HepG2 (cell line): Measurements from ENCODE around the gene RCBTB2. TPM values are rescaled to one million over a fixed set of nuclear protein-coding genes. Genes with fewer than 3 reads are reported as not detected.

Experiments used
- ATAC-seq: fragments of 200-7000 bp; cut with Tn5 transposase; 3 replicates; pipeline ENCODE4 v1.9.1; 2020; ENCODE audit warnings: mild to moderate bottlenecking, moderate library complexity
- BruUV-seq: library from RNA; stranded (reverse); fragments of 400-500 nt; replicated peaks from 2 replicates; lab custom pipeline; 2021; lab: Mats Ljungman, UMichigan
- CTCF ChIA-PET: fragments of 300-600 bp; formaldehyde crosslinking; extraction: SDS; loops from one replicate; lab custom pipeline; 2021; ENCODE audit warnings: low total read pairs, inconsistent platforms, low intra/inter-chr PET ratio; lab: Yijun Ruan, JAX
- POLR2A ChIA-PET: fragments of 350-600 bp; sonication (Branson Sonifier 250); formaldehyde crosslinking; loops from one replicate; lab custom pipeline; 2020; ENCODE audit warnings: antibody characterized with exemption, inconsistent platforms; lab: Yijun Ruan, JAX
- DNase-seq: peaks from one replicate; pipeline ENCODE4 v3.0.0-alpha.2; 2015; ENCODE audit warnings: low spot score
- FAIRE-seq: peaks from 3 replicates; lab custom pipeline; 2011; peaks lifted over from hg19 to GRCh38; lab: Jason Lieb, UNC
- H2AFZ ChIP-seq: one replicate; pipeline ENCODE4 v1.6.1; 2011; ENCODE audit warnings: low read length, inconsistent platforms
- H3K27ac ChIP-seq: fragments of 300-600 bp; 3 replicates; pipeline ENCODE4 v1.8.0; 2011; ENCODE audit warnings: mixed run types, mild to moderate bottlenecking, mixed read lengths, low read length, inconsistent platforms; ENCODE audit not compliant: insufficient read depth; ENCODE audit errors: extremely low read length
- H3K27me3 ChIP-seq, 2 experiments: fragments of 200-600 bp in 1 of 2; 2 replicates in 1 of 2; 3 replicates in 1 of 2; pipeline versions ENCODE4 v1.6.0 to v1.8.0; 2011; ENCODE audit warnings: low read length in 2 of 2, mild to moderate bottlenecking in 2 of 2, moderate library complexity in 2 of 2, inconsistent platforms in 1 of 2; ENCODE audit not compliant: insufficient read depth in 2 of 2, control insufficient read depth in 1 of 2
- H3K36me3 ChIP-seq, 2 experiments: fragments of 200-600 bp in 1 of 2; replicated peaks in 1 of 2; 2 replicates in 1 of 2; 3 replicates in 1 of 2; pipeline versions ENCODE4 v1.5.1 to v1.8.0; 2011; ENCODE audit warnings: low read length in 2 of 2, inconsistent platforms in 1 of 2; ENCODE audit not compliant: insufficient read depth in 2 of 2, control insufficient read depth in 1 of 2
- H3K4me1 ChIP-seq: 2 replicates; pipeline ENCODE4 v1.5.1; 2012; ENCODE audit warnings: low read length, inconsistent platforms; ENCODE audit not compliant: insufficient read depth
- H3K4me2 ChIP-seq: 2 replicates; pipeline ENCODE4 v1.6.0; 2011; ENCODE audit warnings: low read depth, low read length, inconsistent platforms
- H3K4me3 ChIP-seq, 3 experiments: fragments of 200-600 bp in 1 of 3; sonication (generic), shearing (Covaris generic) in 1 of 3; replicated peaks in 1 of 3; 2 replicates each; pipeline ENCODE4 v1.5.1; 2011 to 2016; ENCODE audit warnings: low read length in 3 of 3, inconsistent platforms in 2 of 3, low read depth in 2 of 3, mild to moderate bottlenecking in 2 of 3, control low read depth in 1 of 3, mixed read lengths in 1 of 3; ENCODE audit not compliant: insufficient read depth in 1 of 3
- H3K79me2 ChIP-seq: one replicate; pipeline ENCODE4 v1.6.1; 2011; ENCODE audit warnings: low read length, inconsistent platforms; ENCODE audit not compliant: insufficient read depth
- H3K9ac ChIP-seq: 2 replicates; pipeline ENCODE4 v1.6.0; 2011; ENCODE audit warnings: mild to moderate bottlenecking, low read depth, low read length, inconsistent platforms; ENCODE audit not compliant: insufficient read depth
- H3K9me3 ChIP-seq: 2 replicates; pipeline ENCODE4 v1.5.1; 2012; ENCODE audit warnings: mild to moderate bottlenecking, low read length
- H4K20me1 ChIP-seq: 2 replicates; pipeline ENCODE4 v1.6.0; 2011; ENCODE audit warnings: inconsistent platforms, mild to moderate bottlenecking, low read length, moderate library complexity; ENCODE audit not compliant: insufficient read depth
- AGO2 ChIP-seq: fragments of 200-400 bp; formaldehyde crosslinking; optimal IDR thresholded peaks from 2 replicates; pipeline ENCODE3; 2017; ENCODE audit warnings: mild to moderate bottlenecking, low read depth, low read length, moderate library complexity
- CHD2 ChIP-seq: IDR thresholded peaks from 2 replicates; pipeline ENCODE4 v1.6.1; 2011; ENCODE audit warnings: low read depth, low read length, improper control_type of control experiment
- FOXA1 ChIP-seq, 2 experiments: fragments of 450-650 bp in 1 of 2; sonication (generic) in 1 of 2; formaldehyde crosslinking in 1 of 2; IDR thresholded peaks; 2 replicates each; pipeline versions ENCODE4 v1.4.0 to v1.6.1; 2016 to 2020; ENCODE audit warnings: missing genetic modification reagents in 1 of 2
- HIVEP1 ChIP-seq: sonication (generic); formaldehyde crosslinking; IDR thresholded peaks from 2 replicates; pipeline ENCODE4 v1.4.0; 2020; ENCODE audit warnings: mild to moderate bottlenecking, missing genetic modification reagents
- SMYD3 ChIP-seq: sonication (generic); formaldehyde crosslinking; IDR thresholded peaks from 2 replicates; pipeline ENCODE4 v1.8.1; 2023; ENCODE audit warnings: mild to moderate bottlenecking, missing genetic modification reagents
- ZBTB33 ChIP-seq: sonication (generic); formaldehyde crosslinking; IDR thresholded peaks from 2 replicates; pipeline ENCODE4 v1.4.0; 2020; ENCODE audit warnings: missing genetic modification reagents
- ZNF143 ChIP-seq: sonication (generic); formaldehyde crosslinking; IDR thresholded peaks from 2 replicates; pipeline ENCODE4 v1.4.0; 2020; ENCODE audit warnings: missing genetic modification reagents
- ZNF513 ChIP-seq: sonication (generic); formaldehyde crosslinking; conservative IDR thresholded peaks from 2 replicates; pipeline ENCODE4 v1.5.0; 2020; ENCODE audit warnings: missing genetic modification reagents
- ZNF574 ChIP-seq: sonication (generic); formaldehyde crosslinking; IDR thresholded peaks from 2 replicates; pipeline ENCODE4 v1.4.0; 2020; ENCODE audit warnings: missing genetic modification reagents
- ZNF878 ChIP-seq: sonication (generic); formaldehyde crosslinking; IDR thresholded peaks from 2 replicates; pipeline ENCODE4 v1.8.1; 2023; ENCODE audit warnings: mild to moderate bottlenecking, missing genetic modification reagents, moderate library complexity
- WGBS: methylation state at CpG from one replicate; pipeline ENCODE4 v1.1.6; 2017; ENCODE audit warnings: low lambda C conversion rate; 5-methylcytosine and 5-hydroxymethylcytosine counted together
- in situ Hi-C: cut with HindIII; loops from 2 replicates; pipeline ENCODE4 v1.10.0; 2017; ENCODE audit warnings: low pct_unique_long_range_greater_than_20kb; ENCODE audit not compliant: extremely low pct_ligation_motif_present
- intact Hi-C: fragments of 100-400 bp; cut with micrococcal nuclease; formaldehyde crosslinking; loops from one replicate; pipeline ENCODE4 v1.10.0; 2022; ENCODE audit not compliant: unreplicated experiment
- polyA plus RNA-seq, 8 experiments: library from polyadenylated mRNA; depleted of rRNA in 3 of 8; stranded (reverse) in 7 of 8; unstranded in 1 of 8; fragments of >200 nt; fragmentation: Illumina TruSeq in 4 of 8; extraction: Trizol in 4 of 8; gene quantifications; 2 replicates each; pipeline versions ENCODE4 v1.2.1 to v1.2.3, GENCODE V29; 2011 to 2016; ENCODE audit warnings: low read depth in 4 of 8, missing spikeins in 1 of 8, mixed read lengths in 1 of 8; ENCODE audit not compliant: insufficient read depth in 1 of 8
- total RNA-seq, 5 experiments: library from RNA; depleted of rRNA; stranded (reverse); fragments of >200 nt; fragmentation: Illumina TruSeq; extraction: Trizol; gene quantifications; 2 replicates each; pipeline ENCODE4 v1.2.3, GENCODE V29; 2016; ENCODE audit warnings: low read depth in 1 of 5

Gene RCBTB2
- total and polyA plus RNA-seq, 2 of the 13 experiments (the other 11 are each of a cell fraction or from before 2014, with no cell fraction given): 1.9 to 2.7 TPM

- Histone ChIP-seq H3K9ac (no peak overlapping the region), H3K4me2 (peak overlapping the region; percentile 24; the same call in 1 of the 2 replicates), H3K36me3 (no peaks in the 10 kb centered on the region), H3K79me2 (no peaks in the 10 kb centered on the region), H3K27me3 (no peaks in the 10 kb centered on the region), H3K4me3 (no peak overlapping the region), H3K9me3 (no peaks in the 10 kb centered on the region), H3K27ac (no peak overlapping the region), H4K20me1 (no peaks in the 10 kb centered on the region), H3K4me1 (peaks cover 59% of the 10 kb centered on the region), H2AFZ (no peak overlapping the region)
- DNase-seq: no peak
- no TSS peak for BruUV-seq
- in situ Hi-C loops: no loop called here
- 74% methylated on average over 8 of the region's 8 CpGs for WGBS
- intact Hi-C loops: loop anchor here (10.0 kb wide), 1 partner anchor 166 kb away; no protein-coding TSS in a partner anchor
- no peak for ATAC-seq
- CTCF ChIA-PET: no interaction called here
- FAIRE-seq: no peak
- TF ChIP-seq FOXA1 (IDR thresholded peaks at IDR 0.05): no peak
- peak; percentile 51; the same call in 1 of the 2 replicates for TF ChIP-seq FOXA1 (CRISPR knock-in tag; IDR thresholded peaks at IDR 0.05)
- no peak for TF ChIP-seq SMYD3
- POLR2A ChIA-PET: interaction anchor here (0.9 kb wide), 1 partner anchor 9 kb away, joined by 3 read pairs; no protein-coding TSS in a partner anchor
Observed at GRCh38 chr13:48570216-48570828, 37.4 kb upstream of the RCBTB2 start.

- no peak for DNase-seq
- no peak for FAIRE-seq
- no peak overlapping the region for H2AFZ ChIP-seq
- ChIA-PET POLR2A (interaction anchor here (0.9 kb wide), 1 partner anchor 10 kb away, joined by 3 read pairs; no protein-coding TSS in a partner anchor), CTCF (no interaction called here)
- no peaks in the 10 kb centered on the region for H3K79me2 ChIP-seq
- intact Hi-C loops: no loop called here
- no peak for ATAC-seq
- H3K4me2 ChIP-seq: no peak overlapping the region
- H3K9me3 ChIP-seq: no peaks in the 10 kb centered on the region
- BruUV-seq: no TSS peak
- WGBS: 97% methylated on average over 8 of the region's 8 CpGs
- H3K4me1 ChIP-seq: peaks cover 47% of the 10 kb centered on the region
- H4K20me1 ChIP-seq: no peaks in the 10 kb centered on the region
- no peak overlapping the region for H3K27ac ChIP-seq
- H3K27me3 ChIP-seq: no peaks in the 10 kb centered on the region
- in situ Hi-C loops: no loop called here
- H3K36me3 ChIP-seq: no peaks in the 10 kb centered on the region
- H3K4me3 ChIP-seq: no peak overlapping the region
- H3K9ac ChIP-seq: no peak overlapping the region
- TF ChIP-seq ZBTB33 (no peak), ZNF574 (CRISPR knock-in tag) (no peak), AGO2 (no peak), ZNF513 (CRISPR knock-in tag) (no peak), HIVEP1 (CRISPR knock-in tag) (no peak), ZNF143 (no peak), CHD2 (no peak), ZNF878 (CRISPR knock-in tag) (no peak)
Observed at GRCh38 chr13:48569104-48569666, 36.3 kb upstream of the RCBTB2 start.
